MG63 (cell line): ENCODE data around the gene OR5A1. TPM values are rescaled to one million over a fixed set of nuclear protein-coding genes. Genes with fewer than 3 reads are reported as not detected.

Experiments used
- DNase-seq: peaks from one replicate; pipeline ENCODE4 v3.0.0-alpha.2; 2020
- H3K27me3 ChIP-seq: fragments of 250-450 bp; sonication (Bioruptor Pico); 2 replicates; pipeline ENCODE4 v1.5.1; 2020; ENCODE audit warnings: mild to moderate bottlenecking, moderate library complexity
- H3K36me3 ChIP-seq: fragments of 250-450 bp; sonication (Bioruptor Pico); 2 replicates; pipeline ENCODE4 v1.5.1; 2020; ENCODE audit warnings: mild to moderate bottlenecking, moderate library complexity
- H3K4me3 ChIP-seq: fragments of 250-450 bp; sonication (Bioruptor Pico); 2 replicates; pipeline ENCODE4 v1.5.1; 2020; ENCODE audit warnings: mild to moderate bottlenecking, moderate library complexity
- H3K9me3 ChIP-seq: fragments of 250-450 bp; sonication (Bioruptor Pico); 2 replicates; pipeline ENCODE4 v1.5.1; 2020; ENCODE audit warnings: mild to moderate bottlenecking, moderate library complexity
- total RNA-seq: library from RNA; depleted of rRNA; stranded (reverse); fragments of >200 nt; shearing (Covaris generic); gene quantifications from 2 replicates; pipeline ENCODE4 v1.2.3, GENCODE V29; 2014; ENCODE audit warnings: low replicate concordance; rRNA removed

The OR5A1 gene
- total RNA-seq, 1 experiment from 2014 or later: not detected

GRCh38 chr11:59456661-59457060 is 20.4 kb downstream of the OR5A1 start, which contains the start of gene OR4D6:
Gene OR4D6, plus strand, starts transcription at chr11:59456961. Its CDS starts 0 bp downstream, at chr11:59456961.
- Histone ChIP-seq H3K9me3 (no peaks in the 10 kb centered on the region), H3K4me3 (no peak within 1 kb of the TSS), H3K27me3 (no peaks in the 10 kb centered on the region), H3K36me3 (no peaks in the 10 kb centered on the region)
- no peak for DNase-seq

DNA sequence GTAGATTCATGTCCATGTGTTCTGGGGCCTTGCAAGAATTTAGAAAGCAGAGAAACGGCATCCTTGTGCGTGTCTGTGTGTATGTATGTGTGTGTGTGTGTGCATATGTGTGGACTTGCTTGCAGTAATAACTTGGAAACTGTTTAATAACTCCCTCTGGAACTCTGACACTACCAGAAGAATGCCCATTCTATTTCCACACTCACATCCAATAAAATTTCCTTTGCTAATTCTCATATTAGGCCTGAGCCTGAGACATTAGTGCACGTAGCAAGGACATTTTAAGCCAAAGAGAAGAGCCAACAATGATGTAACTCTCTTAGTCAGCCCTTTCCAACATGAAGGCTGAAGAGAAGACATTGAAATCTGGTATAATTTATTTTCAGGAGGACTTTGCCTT is 23.6 kb downstream of the OR5A1 start:
- no peaks in the 10 kb centered on the region for H3K27me3 ChIP-seq
- H3K36me3 ChIP-seq: no peaks in the 10 kb centered on the region
- H3K9me3 ChIP-seq: no peaks in the 10 kb centered on the region
- no peak overlapping the region for H3K4me3 ChIP-seq
- DNase-seq: no peak

DNA sequence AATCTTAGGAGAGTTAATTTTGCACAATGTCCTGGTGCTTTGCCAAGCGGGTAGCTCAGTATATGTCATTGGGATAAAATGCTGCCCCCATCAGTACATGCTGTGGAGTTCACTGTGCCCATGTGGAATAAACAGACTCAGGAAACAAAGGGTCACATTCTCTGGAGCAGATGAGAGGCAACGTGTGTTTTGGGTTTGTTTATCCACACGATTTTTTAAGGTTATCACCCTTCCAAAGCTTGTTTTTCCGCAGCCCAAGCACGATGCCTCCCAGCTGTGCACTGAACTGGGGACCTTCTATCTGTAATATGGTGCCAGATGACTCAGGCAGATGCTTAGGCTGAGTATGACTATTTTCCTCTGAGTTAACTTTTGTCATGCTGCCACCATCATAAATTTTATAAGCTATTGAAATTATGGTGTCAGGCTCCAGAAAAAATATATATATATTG is 26.9 kb downstream of the OR5A1 start:
- H3K4me3 ChIP-seq: no peak overlapping the region
- no peaks in the 10 kb centered on the region for H3K27me3 ChIP-seq
- peak; percentile 92 for DNase-seq
- no peaks in the 10 kb centered on the region for H3K36me3 ChIP-seq
- H3K9me3 ChIP-seq: no peaks in the 10 kb centered on the region

GRCh38 chr11:59473015-59473414 is 36.7 kb downstream of the OR5A1 start, which contains the start of gene OR4D10:
Gene OR4D10, plus strand, starts transcription at chr11:59473315. Its CDS starts 4,115 bp downstream, at chr11:59477430.
- no peaks in the 10 kb centered on the region for H3K27me3 ChIP-seq
- no peaks in the 10 kb centered on the region for H3K36me3 ChIP-seq
- DNase-seq: no peak
- no peaks in the 10 kb centered on the region for H3K9me3 ChIP-seq
- no peak within 1 kb of the TSS for H3K4me3 ChIP-seq

GRCh38 chr11:59475176-59475575 is 38.9 kb downstream of the OR5A1 start:
- no peak for DNase-seq
- Histone ChIP-seq H3K9me3 (no peaks in the 10 kb centered on the region), H3K36me3 (no peaks in the 10 kb centered on the region), H3K4me3 (no peak overlapping the region), H3K27me3 (no peaks in the 10 kb centered on the region)

DNA sequence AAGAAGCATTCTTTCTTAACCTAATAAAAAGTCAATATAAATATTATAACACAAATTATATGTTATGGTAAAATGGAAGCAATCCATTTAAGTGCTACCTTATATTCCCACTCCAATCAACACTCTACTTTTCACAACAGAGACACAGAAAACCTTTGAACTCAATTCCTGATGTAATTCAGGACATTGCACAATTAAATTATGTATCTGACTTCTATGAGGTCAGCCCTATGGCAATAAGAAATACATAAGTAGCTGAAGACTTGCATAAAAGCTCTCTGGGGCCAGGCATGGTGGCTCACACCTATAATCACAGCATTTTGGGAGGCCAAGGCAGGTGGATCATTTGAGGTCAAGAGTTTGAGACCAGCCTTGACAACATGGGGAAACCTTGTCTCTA is 43.6 kb downstream of the OR5A1 start:
- no peaks in the 10 kb centered on the region for H3K36me3 ChIP-seq
- DNase-seq: no peak
- H3K4me3 ChIP-seq: no peak overlapping the region
- no peaks in the 10 kb centered on the region for H3K27me3 ChIP-seq
- no peaks in the 10 kb centered on the region for H3K9me3 ChIP-seq

DNA sequence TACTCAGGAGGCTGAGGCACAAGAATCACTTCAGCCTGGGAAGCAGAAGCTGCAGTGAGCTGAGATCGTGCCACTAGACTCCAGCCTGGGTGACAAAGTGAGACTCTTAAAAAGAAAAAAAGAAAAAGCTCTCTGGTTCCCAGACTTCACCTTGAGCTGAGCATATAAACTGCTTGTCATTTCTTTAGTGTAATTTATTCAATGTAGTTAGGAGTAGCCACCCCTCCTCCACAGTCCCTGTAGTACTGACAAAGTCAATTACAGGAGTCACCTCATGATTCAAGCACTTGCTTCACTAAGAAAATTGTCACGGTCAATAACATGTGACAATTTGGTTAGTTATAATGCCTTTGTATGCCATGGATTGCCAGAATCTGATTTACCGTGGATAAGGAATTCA is 44.1 kb downstream of the OR5A1 start:
- Histone ChIP-seq H3K36me3 (no peaks in the 10 kb centered on the region), H3K27me3 (no peaks in the 10 kb centered on the region), H3K9me3 (no peaks in the 10 kb centered on the region), H3K4me3 (no peak overlapping the region)
- DNase-seq: no peak

Other genes starting within 250 kb of the OR5A1 start
- not detected in 2 replicates for gene MPEG1, start 223.5 kb upstream of the OR5A1 start, total RNA-seq
- gene OR5AN1, start 77.6 kb upstream of the OR5A1 start, total RNA-seq: not detected in 2 replicates
- gene OR5A2, start 10.1 kb upstream of the OR5A1 start, total RNA-seq: not detected in 2 replicates
- gene OR4D6, start 20.5 kb downstream of the OR5A1 start, total RNA-seq: not detected in 2 replicates
- gene OR4D10, start 36.8 kb downstream of the OR5A1 start, total RNA-seq: not detected in 2 replicates
- not detected in 2 replicates for gene OR4D11, start 67.1 kb downstream of the OR5A1 start, total RNA-seq
- not detected in 2 replicates for gene OR4D9, start 75.1 kb downstream of the OR5A1 start, total RNA-seq
- gene OSBP, start 179.3 kb downstream of the OR5A1 start, total RNA-seq: 19.1 and 23.8 TPM in 2 replicates
- gene PATL1, start 232.6 kb downstream of the OR5A1 start, total RNA-seq: 8.4 and 9.9 TPM in 2 replicates